ENCODE measurements around the gene ITPR3. TPM values are rescaled to one million over a fixed set of nuclear protein-coding genes. Genes with fewer than 3 reads are reported as not detected.

Gene ITPR3
- 31.3 TPM for total RNA-seq

GRCh38 chr6:33620856-33621710 lies at the start of gene ITPR3:
Gene ITPR3, plus strand, starts transcription at chr6:33621322. Its CDS starts 281 bp downstream, at chr6:33621603.
- DNase-seq (ENCODE audit: low spot score): peak; percentile 61

- no peak for DNase-seq (ENCODE audit: low spot score)
These were observed 49.3 kb upstream of the ITPR3 start for GRCh38 chr6:33571637-33572316.

GRCh38 chr6:33575211-33575610 lies 45.9 kb upstream of the ITPR3 start:
- no peak for DNase-seq (ENCODE audit: low spot score)

GRCh38 chr6:33576668-33577067 lies 44.5 kb upstream of the ITPR3 start:
- DNase-seq (ENCODE audit: low spot score): no peak

GRCh38 chr6:33577106-33577535 lies 44.0 kb upstream of the ITPR3 start:
- DNase-seq (ENCODE audit: low spot score): peak; percentile 88

- DNase-seq (ENCODE audit: low spot score): no peak
These were observed 43.4 kb upstream of the ITPR3 start for GRCh38 chr6:33577718-33578117.

GRCh38 chr6:33578164-33578563 lies 43.0 kb upstream of the ITPR3 start:
- DNase-seq (ENCODE audit: low spot score): no peak

GRCh38 chr6:33578588-33579011 lies 42.5 kb upstream of the ITPR3 start:
- peak; percentile 66 for DNase-seq (ENCODE audit: low spot score)

- DNase-seq (ENCODE audit: low spot score): peak; percentile 93
These were observed 41.1 kb upstream of the ITPR3 start, which contains the start of gene BAK1 for GRCh38 chr6:33579828-33580714. Gene BAK1, minus strand, starts transcription at chr6:33580276. Its CDS starts 2,672 bp downstream, at chr6:33577604.

GRCh38 chr6:33581186-33581585 lies 39.9 kb upstream of the ITPR3 start:
- DNase-seq (ENCODE audit: low spot score): no peak

GRCh38 chr6:33583591-33584155 lies 37.4 kb upstream of the ITPR3 start:
- DNase-seq (ENCODE audit: low spot score): no peak

GRCh38 chr6:33584700-33585402 lies 36.3 kb upstream of the ITPR3 start:
- no peak for DNase-seq (ENCODE audit: low spot score)

GRCh38 chr6:33585403-33586107 lies 35.6 kb upstream of the ITPR3 start:
- DNase-seq (ENCODE audit: low spot score): peak; percentile 83

- DNase-seq (ENCODE audit: low spot score): no peak
These were observed 34.9 kb upstream of the ITPR3 start for GRCh38 chr6:33586108-33586640.

GRCh38 chr6:33587529-33587928 lies 33.6 kb upstream of the ITPR3 start:
- DNase-seq (ENCODE audit: low spot score): no peak

- DNase-seq (ENCODE audit: low spot score): no peak
These were observed 32.2 kb upstream of the ITPR3 start for GRCh38 chr6:33588894-33589293.

- no peak for DNase-seq (ENCODE audit: low spot score)
These were observed 31.8 kb upstream of the ITPR3 start for GRCh38 chr6:33589392-33589730.

GRCh38 chr6:33589731-33590530 lies 31.2 kb upstream of the ITPR3 start:
- DNase-seq (ENCODE audit: low spot score): peak; percentile 82

- no peak for DNase-seq (ENCODE audit: low spot score)
These were observed 30.5 kb upstream of the ITPR3 start for GRCh38 chr6:33590531-33591198.
